ENCODE results near the gene LRIF1.
"Not testable (repeated sequence)": the region's sequence is repeated elsewhere in the genome, so short reads cannot be mapped to it uniquely, and the experiment has no call there.

Gene LRIF1

GRCh38 chr1:110948038-110948810 is 15.5 kb downstream of the LRIF1 start:
- peak; percentile 41 to 47 for DNase-seq

GRCh38 chr1:110945626-110946025 is 18.1 kb downstream of the LRIF1 start:
- DNase-seq, result no peak

- DNase-seq, result no peak
Measured at GRCh38 chr1:110944806-110945205, 18.9 kb downstream of the LRIF1 start.

- DNase-seq, result no peak
Measured at GRCh38 chr1:110936567-110936966, 27.2 kb downstream of the LRIF1 start.

DNA sequence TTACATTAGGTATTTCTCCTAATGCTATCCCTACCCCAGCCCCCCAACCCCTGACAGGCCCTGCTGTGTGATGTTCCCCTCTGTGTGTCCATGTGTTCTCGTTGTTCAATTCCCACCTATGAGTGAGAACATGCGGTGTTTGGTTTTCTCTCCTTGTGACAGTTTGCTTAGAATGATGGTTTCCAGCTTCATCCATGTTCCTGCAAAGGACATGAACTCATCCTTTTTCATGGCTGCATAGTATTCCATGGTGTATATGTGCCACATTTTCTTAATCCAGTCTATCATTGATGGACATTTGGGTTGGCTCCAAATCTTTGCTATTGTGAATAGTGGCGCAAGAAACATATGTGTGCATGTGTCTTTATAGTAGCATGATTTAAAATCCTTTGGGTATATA is 32.6 kb downstream of the LRIF1 start:
- not testable (repeated sequence) for DNase-seq

DNA sequence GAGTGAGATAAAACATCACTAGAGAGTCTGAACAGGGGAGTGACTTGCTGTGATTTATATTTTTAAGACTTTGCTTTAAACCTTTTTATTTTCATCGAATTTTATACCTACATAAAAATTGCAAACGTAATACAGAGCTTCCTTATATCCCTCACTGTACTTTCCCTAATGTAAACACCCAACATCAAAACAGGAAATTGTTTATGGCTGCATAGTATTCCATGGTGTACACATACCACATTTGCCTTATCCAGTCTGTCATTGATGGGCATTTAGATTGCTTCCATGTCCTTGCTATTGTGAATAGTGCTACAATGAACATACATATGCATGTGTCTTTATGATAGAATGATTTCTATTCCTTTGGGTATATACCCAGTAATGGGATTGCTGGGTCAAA is 34.8 kb downstream of the LRIF1 start:
- DNase-seq, result no peak

- DNase-seq, result peak; percentile 29 to 50
Measured at GRCh38 chr1:110928191-110928590, 35.5 kb downstream of the LRIF1 start.

- no peak for DNase-seq
Measured at GRCh38 chr1:110927484-110928075, 36.1 kb downstream of the LRIF1 start.

- no peak for DNase-seq
Measured at GRCh38 chr1:110921953-110922352, 41.8 kb downstream of the LRIF1 start.

GRCh38 chr1:110918016-110918415 is 45.7 kb downstream of the LRIF1 start:
- no peak for DNase-seq

DNA sequence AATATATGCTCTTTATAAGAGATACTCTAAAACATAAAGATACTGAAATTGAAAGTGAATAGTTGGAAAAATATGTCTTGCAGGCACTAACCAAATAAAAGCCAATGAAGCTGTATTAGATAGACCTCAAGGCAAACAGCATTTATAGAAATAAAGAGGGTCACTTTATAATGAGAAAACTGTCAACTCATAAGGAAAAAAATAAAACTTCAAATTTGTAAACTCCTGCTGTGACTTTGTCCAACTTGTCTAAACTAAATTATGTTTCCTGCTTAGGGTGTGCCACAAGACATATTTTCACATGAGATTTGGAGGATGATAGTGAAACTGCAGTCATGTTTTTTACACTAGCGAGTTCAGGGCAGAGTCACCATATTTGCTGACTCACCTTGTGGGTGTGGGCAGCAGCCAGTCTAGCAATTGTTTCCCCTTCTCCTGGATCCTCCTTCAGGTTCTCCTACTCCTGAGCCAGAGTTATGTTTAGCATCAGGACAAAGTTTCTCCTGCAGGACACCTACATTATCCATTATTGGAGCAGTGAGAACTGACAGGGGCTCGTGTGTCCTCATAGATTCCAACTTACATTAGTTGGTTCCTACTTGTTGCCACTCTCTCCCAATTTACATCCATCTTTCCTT is 46.9 kb downstream of the LRIF1 start:
- peak; percentile 50 to 64 for DNase-seq

DNA sequence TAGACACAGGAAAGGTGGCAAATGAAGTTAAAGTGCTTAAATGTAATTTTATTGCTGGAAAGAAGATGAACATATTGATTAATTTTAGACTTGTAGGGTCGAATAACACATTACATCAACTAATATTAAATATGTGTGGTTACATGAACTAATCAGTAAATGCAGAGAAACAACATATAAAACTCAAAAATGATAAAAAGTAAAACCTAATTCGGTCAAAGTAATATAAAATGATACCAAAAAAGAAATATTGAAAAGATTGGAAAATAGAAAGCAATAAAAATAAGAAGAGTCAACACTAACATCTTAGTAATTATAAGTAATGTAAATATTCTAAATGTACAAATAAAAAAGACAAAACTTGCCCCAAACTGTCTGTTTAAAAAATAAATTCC is 47.5 kb downstream of the LRIF1 start:
- DNase-seq, result no peak

DNA sequence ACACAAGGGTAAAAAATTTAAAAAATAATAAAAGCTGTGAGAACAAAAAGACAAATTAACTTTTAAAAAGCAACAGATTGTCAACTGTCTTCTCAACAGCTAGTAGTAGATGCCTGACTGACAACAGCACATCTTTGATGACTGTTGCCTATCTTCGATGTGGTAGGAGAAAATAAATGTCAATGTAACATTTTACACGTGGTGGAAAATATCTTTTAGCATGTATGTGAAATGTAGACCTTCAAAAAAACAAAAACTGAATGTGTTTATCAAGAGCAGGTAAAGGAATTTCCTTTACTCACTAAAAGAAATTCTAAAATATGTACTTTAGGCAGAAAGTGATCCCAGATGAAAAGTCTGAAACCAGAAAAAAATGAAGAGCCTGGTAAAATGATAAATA is 47.9 kb downstream of the LRIF1 start:
- no peak for DNase-seq

GRCh38 chr1:110914676-110915075 is 49.0 kb downstream of the LRIF1 start:
- DNase-seq, result no peak

DNA sequence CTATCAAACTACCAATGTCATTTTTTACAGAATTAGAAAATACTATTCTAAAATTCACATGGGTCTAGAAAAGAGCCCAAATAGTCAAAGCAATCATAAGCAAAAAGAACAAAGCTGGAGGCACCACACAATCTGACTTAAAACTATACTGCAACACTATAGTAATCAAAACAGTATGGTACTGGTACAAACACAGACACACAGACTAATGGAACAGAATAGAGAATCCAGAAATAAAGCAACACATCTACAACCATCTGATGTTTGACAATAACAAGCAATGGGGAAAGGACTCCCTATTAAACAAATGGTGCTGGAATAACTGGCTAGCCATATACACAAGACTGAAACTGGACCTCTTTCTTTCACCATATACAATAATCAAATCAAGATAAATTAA is 50.9 kb downstream of the LRIF1 start:
- DNase-seq, result no peak

DNA sequence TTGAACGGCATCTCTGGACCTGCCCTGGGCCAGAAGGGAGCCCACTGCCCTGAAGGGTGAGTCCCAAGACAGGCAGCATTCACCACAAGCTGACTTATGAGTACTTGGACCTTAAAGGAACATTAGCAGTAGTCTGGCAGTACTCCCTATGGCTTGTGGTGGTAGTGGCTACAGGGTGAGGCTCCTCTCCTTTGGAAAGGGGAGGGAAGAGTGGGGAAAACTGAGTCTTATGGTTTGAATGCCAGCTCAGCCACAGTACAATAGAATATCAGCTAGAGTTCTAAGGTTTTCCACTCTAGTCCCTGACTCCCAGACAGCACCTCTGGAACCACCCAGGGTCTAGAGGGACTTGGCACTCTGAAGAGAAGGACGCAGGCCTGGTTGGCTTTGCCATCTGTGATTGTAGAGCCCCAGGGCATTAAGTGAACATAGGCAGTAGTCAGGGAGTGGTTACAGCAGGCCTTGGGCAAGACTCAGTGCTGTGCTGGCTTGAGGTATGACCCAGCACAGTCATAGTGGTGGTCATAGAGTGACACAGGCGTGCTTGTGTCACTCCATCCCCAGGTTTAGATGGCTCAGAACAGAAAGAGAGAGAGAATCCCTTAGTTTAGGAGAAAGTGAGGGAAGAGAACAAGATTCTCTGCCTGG is 59.7 kb downstream of the LRIF1 start:
- no peak for DNase-seq

DNA sequence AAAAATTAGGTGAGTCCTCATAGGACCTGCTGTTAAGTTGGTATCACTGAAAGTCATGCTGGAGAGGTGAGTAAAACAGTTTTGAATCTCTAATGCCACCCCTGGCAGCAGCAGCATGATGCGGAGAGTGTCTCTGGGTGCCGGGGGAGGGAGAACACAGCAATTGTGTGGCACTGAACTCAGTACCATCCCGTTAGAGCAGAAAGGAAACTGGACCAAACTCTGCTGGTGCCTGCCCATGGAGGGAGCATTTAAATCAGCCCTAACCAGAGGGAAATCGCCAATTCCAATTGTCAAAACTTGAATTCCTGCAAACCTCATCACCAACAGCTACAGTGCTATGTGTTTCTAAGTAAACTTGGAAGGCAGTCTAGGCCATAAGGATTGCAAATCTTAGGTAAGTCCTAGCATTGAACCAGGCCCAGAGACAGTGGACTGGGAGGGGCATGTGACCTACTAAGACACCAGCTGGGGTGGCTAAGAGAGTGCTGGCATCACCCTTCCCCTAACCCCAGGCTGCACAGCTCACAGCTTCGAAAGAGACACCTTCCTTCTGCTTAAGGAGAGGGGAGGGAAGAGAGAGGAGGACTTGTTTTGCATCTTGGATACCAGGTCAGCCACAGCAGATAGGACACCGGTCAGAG is 60.8 kb downstream of the LRIF1 start:
- no peak for DNase-seq

- no peak for DNase-seq
Measured at GRCh38 chr1:110899458-110899843, 64.3 kb downstream of the LRIF1 start.

DNA sequence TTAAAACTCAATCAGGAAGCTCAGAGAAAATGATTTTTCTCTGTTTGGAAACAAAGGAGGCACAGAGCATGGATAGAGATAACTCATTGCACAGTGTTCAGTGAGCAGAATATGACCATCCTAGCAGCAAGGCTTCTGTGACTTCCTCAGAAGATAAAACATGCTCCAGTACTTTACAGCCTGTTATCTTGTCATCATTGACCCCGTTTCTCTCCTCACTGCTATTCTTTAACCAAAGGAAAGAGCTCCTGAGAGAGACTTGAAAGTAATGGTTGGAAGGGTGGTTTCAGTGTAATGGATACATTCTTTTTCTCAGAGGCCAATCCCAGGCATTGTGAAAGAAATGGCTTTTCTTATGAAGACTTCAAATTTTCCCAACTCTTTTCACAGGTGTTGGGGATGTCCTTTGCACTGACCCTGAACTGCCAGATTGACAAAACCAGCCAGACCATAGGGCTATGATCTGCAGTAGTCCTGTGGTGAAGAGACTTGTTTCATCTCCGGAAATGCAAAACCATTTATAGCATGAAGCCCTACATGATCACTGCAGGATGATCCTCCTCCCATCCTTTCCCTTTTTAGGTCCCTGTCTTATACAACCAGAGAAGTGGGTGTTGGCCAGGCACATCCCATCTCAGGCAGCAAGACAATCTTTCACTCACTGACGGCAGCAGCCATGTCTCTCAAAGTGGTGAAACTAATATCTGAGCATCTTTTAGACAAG is 64.8 kb downstream of the LRIF1 start:
- DNase-seq, result no peak

GRCh38 chr1:110897681-110898080 is 66.0 kb downstream of the LRIF1 start:
- no peak for DNase-seq

All from inflammatory macrophage (primary cell).